ENCODE measurements around the gene PRPF31.

- no peak for TF ChIP-seq FOXP2 (optimal IDR thresholded peaks at IDR 0.05; ENCODE audit: borderline replicate concordance, extremely low read depth, extremely low read length, insufficient read depth)
- no peak for TF ChIP-seq POLR2AphosphoS5 (IDR thresholded peaks at IDR 0.05; ENCODE audit: low read depth, low read length)
- TF ChIP-seq SIN3A (IDR thresholded peaks at IDR 0.05; ENCODE audit: borderline replicate concordance, insufficient read depth, low read length), result no peak
- TF ChIP-seq TAF1 (IDR thresholded peaks at IDR 0.05; ENCODE audit: borderline replicate concordance, insufficient read depth, low read length), result no peak
These were observed 21.0 kb upstream of the PRPF31 start for GRCh38 chr19:54094426-54095000.

Measured in PFSK-1 (cell line).